OCI-LY1 (cell line): Measurements from ENCODE around the gene CCDC83.

ENCODE experiments used
- H2AFZ ChIP-seq: fragments of 200-600 bp; sonication (generic), shearing (Covaris generic); 2 replicates; pipeline ENCODE4 v1.6.0; 2014; ENCODE audit warnings: antibody characterized with exemption, mild to moderate bottlenecking, low read length
- H3F3A ChIP-seq: fragments of 200-600 bp; sonication (generic), shearing (Covaris generic); 2 replicates; pipeline ENCODE4 v1.6.0; 2014; ENCODE audit warnings: mild to moderate bottlenecking, antibody characterized with exemption, low read length, moderate library complexity; ENCODE audit not compliant: insufficient read depth
- H3K27ac ChIP-seq: fragments of 200-600 bp; sonication (generic); 2 replicates; pipeline ENCODE4 v1.5.1; 2014; ENCODE audit warnings: low read length, mixed run types, mild to moderate bottlenecking, low read depth; ENCODE audit not compliant: poor library complexity, severe bottlenecking
- H3K27me3 ChIP-seq: fragments of 200-600 bp; sonication (generic); 2 replicates; pipeline ENCODE4 v1.6.0; 2014; ENCODE audit warnings: antibody characterized with exemption, mild to moderate bottlenecking, low read length, moderate library complexity; ENCODE audit not compliant: insufficient read depth
- H3K36me3 ChIP-seq: fragments of 200-600 bp; sonication (generic); 2 replicates; pipeline ENCODE4 v1.6.1; 2014; ENCODE audit warnings: mild to moderate bottlenecking, antibody characterized with exemption, low read length, moderate library complexity, mixed read lengths; ENCODE audit not compliant: insufficient read depth
- H3K4me1 ChIP-seq: fragments of 200-600 bp; sonication (generic); 2 replicates; pipeline ENCODE4 v1.5.1; 2014; ENCODE audit warnings: mild to moderate bottlenecking, low read length, moderate library complexity; ENCODE audit not compliant: insufficient read depth, severe bottlenecking
- H3K4me2 ChIP-seq: fragments of 200-600 bp; sonication (generic), shearing (Covaris generic); 2 replicates; pipeline ENCODE4 v1.6.1; 2014; ENCODE audit warnings: low read length
- H3K4me3 ChIP-seq: fragments of 200-600 bp; sonication (generic); 2 replicates; pipeline ENCODE4 v1.5.1; 2014; ENCODE audit warnings: low read length, low read depth, mild to moderate bottlenecking, mixed read lengths; ENCODE audit not compliant: poor library complexity, severe bottlenecking
- H3K79me2 ChIP-seq: fragments of 200-600 bp; shearing (Covaris generic); 2 replicates; pipeline ENCODE4 v1.6.1; 2016; ENCODE audit warnings: mixed run types, low read length, mixed read lengths; ENCODE audit not compliant: insufficient read depth
- H3K9ac ChIP-seq: fragments of 200-600 bp; sonication (generic), shearing (Covaris generic); 2 replicates; pipeline ENCODE4 v1.6.1; 2014; ENCODE audit warnings: mild to moderate bottlenecking, low read length, mixed read lengths
- H3K9me2 ChIP-seq: fragments of 200-600 bp; sonication (generic), shearing (Covaris generic); 2 replicates; pipeline ENCODE4 v1.6.1; 2014; ENCODE audit warnings: low read depth, mild to moderate bottlenecking, low read length, mixed read lengths
- H3K9me3 ChIP-seq: fragments of 200-600 bp; shearing (Covaris generic); 2 replicates; pipeline ENCODE4 v1.6.1; 2014; ENCODE audit warnings: low read length, mixed read lengths
- H4K20me1 ChIP-seq: fragments of 200-600 bp; sonication (generic), shearing (Covaris generic); 2 replicates; pipeline ENCODE4 v1.6.0; 2016; ENCODE audit warnings: mild to moderate bottlenecking, low read length; ENCODE audit not compliant: insufficient read depth
- CTCF ChIP-seq: fragments of 200-600 bp; sonication (generic), shearing (Covaris generic); IDR thresholded peaks from 2 replicates; pipeline ENCODE4 v1.5.1; 2017; ENCODE audit warnings: mild to moderate bottlenecking, antibody characterized with exemption, low read length, moderate library complexity, mixed read lengths
- EZH2 ChIP-seq: fragments of 200-600 bp; sonication (generic), shearing (Covaris generic); IDR thresholded peaks from 2 replicates; pipeline ENCODE4 v1.8.0; 2017; ENCODE audit warnings: borderline replicate concordance, mixed run types, mild to moderate bottlenecking, antibody characterized with exemption, low read length, moderate library complexity, mixed read lengths

The CCDC83 gene

GRCh38 chr11:85866137-85866827, 11.1 kb downstream of the CCDC83 start:
- TF ChIP-seq EZH2 (no peak), CTCF (no peak)
- no peaks in the 10 kb centered on the region for H4K20me1 ChIP-seq
- no peaks in the 10 kb centered on the region for H3K27me3 ChIP-seq
- no peak overlapping the region for H3K9ac ChIP-seq
- H3K9me3 ChIP-seq: no peaks in the 10 kb centered on the region
- no peaks in the 10 kb centered on the region for H3K79me2 ChIP-seq
- H3K4me3 ChIP-seq: no peak overlapping the region
- no peak overlapping the region for H3K4me2 ChIP-seq
- H3K36me3 ChIP-seq: no peaks in the 10 kb centered on the region
- no peak overlapping the region for H3K27ac ChIP-seq
- H3K9me2 ChIP-seq: no peaks in the 10 kb centered on the region
- no peak overlapping the region for H2AFZ ChIP-seq
- no peaks in the 10 kb centered on the region for H3K4me1 ChIP-seq
- no peaks in the 10 kb centered on the region for H3F3A ChIP-seq

GRCh38 chr11:85867751-85868150, 12.6 kb downstream of the CCDC83 start:
- TF ChIP-seq CTCF (no peak), EZH2 (no peak)
- H3K9me3 ChIP-seq: no peaks in the 10 kb centered on the region
- no peaks in the 10 kb centered on the region for H3K27me3 ChIP-seq
- no peak overlapping the region for H2AFZ ChIP-seq
- no peaks in the 10 kb centered on the region for H3K9me2 ChIP-seq
- H3F3A ChIP-seq: no peaks in the 10 kb centered on the region
- H3K27ac ChIP-seq: no peak overlapping the region
- no peaks in the 10 kb centered on the region for H3K36me3 ChIP-seq
- no peaks in the 10 kb centered on the region for H4K20me1 ChIP-seq
- no peaks in the 10 kb centered on the region for H3K79me2 ChIP-seq
- H3K9ac ChIP-seq: no peak overlapping the region
- no peak overlapping the region for H3K4me2 ChIP-seq
- no peak overlapping the region for H3K4me3 ChIP-seq
- no peaks in the 10 kb centered on the region for H3K4me1 ChIP-seq

GRCh38 chr11:85869781-85870180, 14.6 kb downstream of the CCDC83 start:
- no peak overlapping the region for H3K4me3 ChIP-seq

More at GRCh38 chr11:85869781-85870180, 14.6 kb downstream of the CCDC83 start:
- Histone ChIP-seq H3K4me2 (no peak overlapping the region), H3K79me2 (no peaks in the 10 kb centered on the region), H3K27ac (no peak overlapping the region), H3F3A (no peaks in the 10 kb centered on the region), H3K9me2 (no peaks in the 10 kb centered on the region), H3K9me3 (no peaks in the 10 kb centered on the region), H2AFZ (no peak overlapping the region), H4K20me1 (no peaks in the 10 kb centered on the region), H3K27me3 (no peaks in the 10 kb centered on the region), H3K36me3 (no peaks in the 10 kb centered on the region), H3K9ac (no peak overlapping the region), H3K4me1 (no peaks in the 10 kb centered on the region)
- TF ChIP-seq CTCF (no peak), EZH2 (no peak)
